Measurements from ENCODE around the gene BCDIN3D.

BCDIN3D gene

GRCh38 chr12:49794811-49795653, 47.9 kb downstream of the BCDIN3D start:
- DNase-seq: no peak

- no peak for DNase-seq
Observed at GRCh38 chr12:49794021-49794420, 48.9 kb downstream of the BCDIN3D start.

- DNase-seq: no peak
Observed at GRCh38 chr12:49793620-49794019, 49.3 kb downstream of the BCDIN3D start.

- DNase-seq: no peak
Observed at GRCh38 chr12:49792976-49793580, 49.8 kb downstream of the BCDIN3D start.

GRCh38 chr12:49792181-49792970, 50.5 kb downstream of the BCDIN3D start:
- no peak for DNase-seq

- DNase-seq: no peak
Observed at GRCh38 chr12:49791700-49792099, 51.2 kb downstream of the BCDIN3D start.

GRCh38 chr12:49790741-49791555, 52.0 kb downstream of the BCDIN3D start:
- no peak for DNase-seq

GRCh38 chr12:49789992-49790391, 52.9 kb downstream of the BCDIN3D start:
- DNase-seq: no peak

- no peak for DNase-seq
Observed at GRCh38 chr12:49787672-49788071, 55.2 kb downstream of the BCDIN3D start.
